PC-3 (cell line): ENCODE measurements around the gene ARHGEF17. TPM values are rescaled to one million over a fixed set of nuclear protein-coding genes. Genes with fewer than 3 reads are reported as not detected.
A peak's percentile ranks its signal among the peaks of the same experiment; 100 is the strongest.

Source experiments
- ATAC-seq: fragments of 200-7000 bp; cut with Tn5 transposase; 2 replicates; pipeline ENCODE4 v1.9.1; 2020; ENCODE audit warnings: mild to moderate bottlenecking, moderate library complexity
- BruUV-seq: library from RNA; stranded (reverse); fragments of 400-500 nt; replicated peaks from 2 replicates; lab custom pipeline; 2021; lab: Mats Ljungman, UMichigan
- CTCF ChIA-PET: fragments of 300-600 bp; sonication (Branson Sonifier 250); formaldehyde crosslinking; loops from one replicate; lab custom pipeline; 2022; ENCODE audit warnings: antibody characterized with exemption; lab: Charles Lee
- POLR2A ChIA-PET: fragments of 300-600 bp; sonication (Branson Sonifier 250); formaldehyde crosslinking; loops from one replicate; lab custom pipeline; 2022; ENCODE audit warnings: antibody characterized with exemption; ENCODE audit not compliant: unreplicated experiment; lab: Charles Lee
- DNase-seq: peaks from one replicate; pipeline ENCODE4 v3.0.0-alpha.2; 2015
- H2AFZ ChIP-seq: fragments of 300-600 bp; sonication (generic); 2 replicates; pipeline ENCODE4 v1.6.0; 2016; ENCODE audit warnings: antibody characterized with exemption, low read length
- H3F3A ChIP-seq: fragments of 300-600 bp; sonication (generic); one replicate; pipeline ENCODE4 v1.6.0; 2017; ENCODE audit warnings: antibody characterized with exemption, low read length, control low read depth, mild to moderate bottlenecking; ENCODE audit not compliant: unreplicated experiment
- H3K27ac ChIP-seq: fragments of 300-600 bp; sonication (generic); 2 replicates; pipeline ENCODE4 v1.5.1; 2016; ENCODE audit warnings: mild to moderate bottlenecking, low read length
- H3K27me3 ChIP-seq: fragments of 300-600 bp; sonication (generic); 2 replicates; pipeline ENCODE4 v1.6.1; 2016; ENCODE audit warnings: low read length, mixed read lengths
- H3K36me3 ChIP-seq: fragments of 300-600 bp; sonication (generic); 2 replicates; pipeline ENCODE4 v1.6.1; 2016; ENCODE audit warnings: low read depth, mixed run types, low read length, mixed read lengths
- H3K4me1 ChIP-seq: fragments of 300-600 bp; sonication (generic); 2 replicates; pipeline ENCODE4 v1.5.1; 2016; ENCODE audit warnings: low read length; ENCODE audit not compliant: insufficient read depth
- H3K4me2 ChIP-seq: fragments of 300-600 bp; sonication (generic); 2 replicates; pipeline ENCODE4 v1.6.0; 2016; ENCODE audit warnings: low read length
- H3K4me3 ChIP-seq: fragments of 300-600 bp; sonication (generic); 2 replicates; pipeline ENCODE4 v1.5.1; 2016; ENCODE audit warnings: mild to moderate bottlenecking, low read length, mixed read lengths
- H3K79me2 ChIP-seq: fragments of 300-600 bp; sonication (generic); 2 replicates; pipeline ENCODE4 v1.6.1; 2017; ENCODE audit warnings: low read length, mixed read lengths
- H3K9ac ChIP-seq: fragments of 300-600 bp; sonication (generic); 2 replicates; pipeline ENCODE4 v1.6.0; 2016; ENCODE audit warnings: mild to moderate bottlenecking, low read length
- H3K9me2 ChIP-seq: fragments of 300-600 bp; sonication (generic); replicated peaks from 2 replicates; pipeline ENCODE4 v1.6.1; 2016; ENCODE audit warnings: mixed run types, low read length, mixed read lengths
- H3K9me3 ChIP-seq: fragments of 300-600 bp; sonication (generic); 2 replicates; pipeline ENCODE4 v1.6.1; 2016; ENCODE audit warnings: low read length, mixed read lengths
- H4K20me1 ChIP-seq: fragments of 300-600 bp; sonication (generic); 2 replicates; pipeline ENCODE4 v1.6.1; 2016; ENCODE audit warnings: low read length, mixed read lengths
- CTCF ChIP-seq: fragments of 300-600 bp; sonication (generic); conservative IDR thresholded peaks from 2 replicates; pipeline ENCODE4 v1.5.1; 2017; ENCODE audit warnings: antibody characterized with exemption, low read depth, mild to moderate bottlenecking, low read length
- EZH2 ChIP-seq: fragments of 300-600 bp; sonication (generic); IDR thresholded peaks from one replicate; pipeline ENCODE4 v1.6.1; 2017; ENCODE audit warnings: antibody characterized with exemption, mild to moderate bottlenecking, low read length; ENCODE audit not compliant: unreplicated experiment
- EZH2phosphoT487 ChIP-seq: fragments of 300-600 bp; sonication (generic); IDR thresholded peaks from 2 replicates; pipeline ENCODE4 v1.6.1; 2018; ENCODE audit warnings: mild to moderate bottlenecking, antibody characterized with exemption, low read length, borderline replicate concordance
- intact Hi-C: fragments of 100-400 bp; cut with micrococcal nuclease; formaldehyde crosslinking; loops from 2 replicates; pipeline ENCODE4 v1.9.0; 2023
- total RNA-seq: library from RNA; depleted of rRNA; stranded (reverse); fragments of >200 nt; gene quantifications from 2 replicates; pipeline ENCODE4 v1.2.3, GENCODE V29; 2014

The ARHGEF17 gene
- total RNA-seq, 1 experiment from 2014 or later, result 6.2 TPM

- H4K20me1 ChIP-seq, result peaks cover 15% of the 10 kb centered on the region; the same call in 1 of the 2 replicates
- CTCF ChIA-PET, result interaction anchor here (0.9 to 1.8 kb wide), 6 partner anchors 20 to 269 kb away, joined by 3 to 55 read pairs (median 4); no protein-coding TSS in a partner anchor
- peaks cover 22% of the 10 kb centered on the region; the same call in 1 of the 2 replicates for H3K36me3 ChIP-seq
- no peaks in the 10 kb centered on the region for H3K9me2 ChIP-seq
- no peaks in the 10 kb centered on the region for H3K4me1 ChIP-seq
- POLR2A ChIA-PET, result interaction anchor here (0.6 kb wide), 1 partner anchor 85 kb away, joined by 6 read pairs; no protein-coding TSS in a partner anchor
- no peaks in the 10 kb centered on the region for H3F3A ChIP-seq
- TF ChIP-seq EZH2, result no peak
- TF ChIP-seq CTCF, result no peak
- TF ChIP-seq EZH2phosphoT487, result no peak
- H3K27me3 ChIP-seq, result no peaks in the 10 kb centered on the region
- H3K9ac ChIP-seq, result no peak overlapping the region
- H3K27ac ChIP-seq, result no peak overlapping the region
- no peaks in the 10 kb centered on the region for H3K9me3 ChIP-seq
- no peak for ATAC-seq
- no peak overlapping the region for H3K4me3 ChIP-seq
- DNase-seq, result no peak
- H2AFZ ChIP-seq, result no peak overlapping the region
- H3K79me2 ChIP-seq, result peaks cover 23% of the 10 kb centered on the region
- intact Hi-C loops, result loop anchor here (1.0 to 2.0 kb wide), 2 partner anchors 41 to 86 kb away; no protein-coding TSS in a partner anchor
- no TSS peak for BruUV-seq
- no peak overlapping the region for H3K4me2 ChIP-seq
These were observed 84.3 kb downstream of the ARHGEF17 start for GRCh38 chr11:73392108-73393010.

- peak; percentile 4; the same call in 1 of the 2 replicates for ATAC-seq
- POLR2A ChIA-PET, result interaction anchor here (0.6 kb wide), 1 partner anchor 86 kb away, joined by 6 read pairs; no protein-coding TSS in a partner anchor
These were observed 84.9 kb downstream of the ARHGEF17 start for GRCh38 chr11:73393011-73393380.

More at GRCh38 chr11:73393011-73393380, 84.9 kb downstream of the ARHGEF17 start:
- BruUV-seq, result no TSS peak
- no peaks in the 10 kb centered on the region for H3K9me3 ChIP-seq
- H3K27ac ChIP-seq, result no peak overlapping the region
- no peaks in the 10 kb centered on the region for H3F3A ChIP-seq
- intact Hi-C loops, result loop anchor here (1.0 to 2.0 kb wide), 2 partner anchors 42 to 86 kb away; no protein-coding TSS in a partner anchor
- DNase-seq, result no peak
- CTCF ChIA-PET, result interaction anchor here (0.7 to 1.8 kb wide), 10 partner anchors 21 to 270 kb away, joined by 3 to 55 read pairs (median 3); no protein-coding TSS in a partner anchor
- no peak overlapping the region for H3K4me3 ChIP-seq
- no peaks in the 10 kb centered on the region for H3K9me2 ChIP-seq
- TF ChIP-seq EZH2, result no peak
- no peak for TF ChIP-seq EZH2phosphoT487
- H3K9ac ChIP-seq, result no peak overlapping the region
- peaks cover 22% of the 10 kb centered on the region; the same call in 1 of the 2 replicates for H3K36me3 ChIP-seq
- peaks cover 16% of the 10 kb centered on the region for H3K79me2 ChIP-seq
- H2AFZ ChIP-seq, result no peak overlapping the region
- H3K4me1 ChIP-seq, result no peaks in the 10 kb centered on the region
- H4K20me1 ChIP-seq, result peaks cover 9% of the 10 kb centered on the region; the same call in 1 of the 2 replicates
- no peak overlapping the region for H3K4me2 ChIP-seq
- no peaks in the 10 kb centered on the region for H3K27me3 ChIP-seq
